NCI-H82 (cell line): ENCODE measurements around the gene RPS6KB2.
"Not testable (repeated sequence)": the region's sequence is repeated elsewhere in the genome, so short reads cannot be mapped to it uniquely, and the experiment has no call there.

Experiments used
- DNase-seq: peaks from one replicate; lab custom pipeline; 2025; lab: John Stamatoyannopoulos, UW

The RPS6KB2 gene

GRCh38 chr11:67442504-67443404 lies 14.5 kb downstream of the RPS6KB2 start:
- no peak for DNase-seq

GRCh38 chr11:67445515-67445914 lies 17.2 kb downstream of the RPS6KB2 start:
- DNase-seq = no peak

- no peak for DNase-seq
Observed at GRCh38 chr11:67448220-67448609, 19.9 kb downstream of the RPS6KB2 start.

- no peak for DNase-seq
Observed at GRCh38 chr11:67449116-67449844, 21.0 kb downstream of the RPS6KB2 start.

GRCh38 chr11:67450796-67451657 lies 22.7 kb downstream of the RPS6KB2 start:
- no peak for DNase-seq

- DNase-seq = no peak
Observed at GRCh38 chr11:67451658-67451976, 23.3 kb downstream of the RPS6KB2 start.

- DNase-seq = no peak
Observed at GRCh38 chr11:67452141-67452952, 24.1 kb downstream of the RPS6KB2 start, which contains the start of gene GPR152. TSS of gene GPR152 (minus strand) at chr11:67452729. CDS start at chr11:67452724, 5 bp downstream.

GRCh38 chr11:67453816-67454732 lies 25.8 kb downstream of the RPS6KB2 start:
- DNase-seq = no peak

GRCh38 chr11:67455054-67455453 lies 26.8 kb downstream of the RPS6KB2 start, which contains the start of gene CABP4:
TSS of gene CABP4 (plus strand) at chr11:67455354. CDS start at chr11:67455424, 70 bp downstream.
- no peak for DNase-seq

GRCh38 chr11:67456068-67456705 lies 27.9 kb downstream of the RPS6KB2 start:
- no peak for DNase-seq

- DNase-seq = no peak
Observed at GRCh38 chr11:67457453-67457852, 29.2 kb downstream of the RPS6KB2 start.

- DNase-seq = no peak
Observed at GRCh38 chr11:67458266-67458665, 30.0 kb downstream of the RPS6KB2 start.

- DNase-seq = no peak
Observed at GRCh38 chr11:67463186-67463585, 34.9 kb downstream of the RPS6KB2 start.

GRCh38 chr11:67463680-67464410 lies 35.6 kb downstream of the RPS6KB2 start:
- no peak for DNase-seq

- peak; percentile 60 for DNase-seq
Observed at GRCh38 chr11:67464411-67465188, 36.3 kb downstream of the RPS6KB2 start.

- DNase-seq = no peak
Observed at GRCh38 chr11:67465189-67465510, 36.9 kb downstream of the RPS6KB2 start.

GRCh38 chr11:67465530-67465929 lies 37.2 kb downstream of the RPS6KB2 start:
- DNase-seq = not testable (repeated sequence)

GRCh38 chr11:67466367-67466766 lies 38.1 kb downstream of the RPS6KB2 start:
- no peak for DNase-seq
